PC-3 (cell line): ENCODE data around the gene GORAB. TPM values are rescaled to one million over a fixed set of nuclear protein-coding genes. Genes with fewer than 3 reads are reported as not detected.

Experiments
- ATAC-seq: fragments of 200-7000 bp; cut with Tn5 transposase; 2 replicates; pipeline ENCODE4 v1.9.1; 2020; ENCODE audit warnings: mild to moderate bottlenecking, moderate library complexity
- BruUV-seq: library from RNA; stranded (reverse); fragments of 400-500 nt; replicated peaks from 2 replicates; lab custom pipeline; 2021; lab: Mats Ljungman, UMichigan
- CTCF ChIA-PET: fragments of 300-600 bp; sonication (Branson Sonifier 250); formaldehyde crosslinking; loops from one replicate; lab custom pipeline; 2022; ENCODE audit warnings: antibody characterized with exemption; lab: Charles Lee
- POLR2A ChIA-PET: fragments of 300-600 bp; sonication (Branson Sonifier 250); formaldehyde crosslinking; loops from one replicate; lab custom pipeline; 2022; ENCODE audit warnings: antibody characterized with exemption; ENCODE audit not compliant: unreplicated experiment; lab: Charles Lee
- DNase-seq: peaks from one replicate; pipeline ENCODE4 v3.0.0-alpha.2; 2015
- H2AFZ ChIP-seq: fragments of 300-600 bp; sonication (generic); 2 replicates; pipeline ENCODE4 v1.6.0; 2016; ENCODE audit warnings: antibody characterized with exemption, low read length
- H3F3A ChIP-seq: fragments of 300-600 bp; sonication (generic); one replicate; pipeline ENCODE4 v1.6.0; 2017; ENCODE audit warnings: antibody characterized with exemption, low read length, control low read depth, mild to moderate bottlenecking; ENCODE audit not compliant: unreplicated experiment
- H3K27ac ChIP-seq: fragments of 300-600 bp; sonication (generic); 2 replicates; pipeline ENCODE4 v1.5.1; 2016; ENCODE audit warnings: mild to moderate bottlenecking, low read length
- H3K27me3 ChIP-seq: fragments of 300-600 bp; sonication (generic); 2 replicates; pipeline ENCODE4 v1.6.1; 2016; ENCODE audit warnings: low read length, mixed read lengths
- H3K36me3 ChIP-seq: fragments of 300-600 bp; sonication (generic); 2 replicates; pipeline ENCODE4 v1.6.1; 2016; ENCODE audit warnings: low read depth, mixed run types, low read length, mixed read lengths
- H3K4me1 ChIP-seq: fragments of 300-600 bp; sonication (generic); 2 replicates; pipeline ENCODE4 v1.5.1; 2016; ENCODE audit warnings: low read length; ENCODE audit not compliant: insufficient read depth
- H3K4me2 ChIP-seq: fragments of 300-600 bp; sonication (generic); 2 replicates; pipeline ENCODE4 v1.6.0; 2016; ENCODE audit warnings: low read length
- H3K4me3 ChIP-seq: fragments of 300-600 bp; sonication (generic); 2 replicates; pipeline ENCODE4 v1.5.1; 2016; ENCODE audit warnings: mild to moderate bottlenecking, low read length, mixed read lengths
- H3K79me2 ChIP-seq: fragments of 300-600 bp; sonication (generic); 2 replicates; pipeline ENCODE4 v1.6.1; 2017; ENCODE audit warnings: low read length, mixed read lengths
- H3K9ac ChIP-seq: fragments of 300-600 bp; sonication (generic); 2 replicates; pipeline ENCODE4 v1.6.0; 2016; ENCODE audit warnings: mild to moderate bottlenecking, low read length
- H3K9me2 ChIP-seq: fragments of 300-600 bp; sonication (generic); replicated peaks from 2 replicates; pipeline ENCODE4 v1.6.1; 2016; ENCODE audit warnings: mixed run types, low read length, mixed read lengths
- H3K9me3 ChIP-seq: fragments of 300-600 bp; sonication (generic); 2 replicates; pipeline ENCODE4 v1.6.1; 2016; ENCODE audit warnings: low read length, mixed read lengths
- H4K20me1 ChIP-seq: fragments of 300-600 bp; sonication (generic); 2 replicates; pipeline ENCODE4 v1.6.1; 2016; ENCODE audit warnings: low read length, mixed read lengths
- CTCF ChIP-seq: fragments of 300-600 bp; sonication (generic); conservative IDR thresholded peaks from 2 replicates; pipeline ENCODE4 v1.5.1; 2017; ENCODE audit warnings: antibody characterized with exemption, low read depth, mild to moderate bottlenecking, low read length
- EZH2 ChIP-seq: fragments of 300-600 bp; sonication (generic); IDR thresholded peaks from one replicate; pipeline ENCODE4 v1.6.1; 2017; ENCODE audit warnings: antibody characterized with exemption, mild to moderate bottlenecking, low read length; ENCODE audit not compliant: unreplicated experiment
- EZH2phosphoT487 ChIP-seq: fragments of 300-600 bp; sonication (generic); IDR thresholded peaks from 2 replicates; pipeline ENCODE4 v1.6.1; 2018; ENCODE audit warnings: mild to moderate bottlenecking, antibody characterized with exemption, low read length, borderline replicate concordance
- intact Hi-C: fragments of 100-400 bp; cut with micrococcal nuclease; formaldehyde crosslinking; loops from 2 replicates; pipeline ENCODE4 v1.9.0; 2023
- total RNA-seq: library from RNA; depleted of rRNA; stranded (reverse); fragments of >200 nt; gene quantifications from 2 replicates; pipeline ENCODE4 v1.2.3, GENCODE V29; 2014

GORAB gene
- total RNA-seq, 1 experiment from 2014 or later = 23.2 TPM

- intact Hi-C loops = no loop called here
- no peaks in the 10 kb centered on the region for H3K79me2 ChIP-seq
- CTCF ChIA-PET = no interaction called here
- no peak overlapping the region for H3K27ac ChIP-seq
- DNase-seq = no peak
- H3K4me1 ChIP-seq = peaks cover 14% of the 10 kb centered on the region
- no peaks in the 10 kb centered on the region for H3F3A ChIP-seq
- no peak overlapping the region for H2AFZ ChIP-seq
- no TSS peak for BruUV-seq
- no peaks in the 10 kb centered on the region for H3K9me3 ChIP-seq
- TF ChIP-seq EZH2 (no peak), CTCF (no peak), EZH2phosphoT487 (no peak)
- H3K36me3 ChIP-seq = peaks cover 79% of the 10 kb centered on the region
- no peak overlapping the region for H3K4me2 ChIP-seq
- no peak for ATAC-seq
- H3K4me3 ChIP-seq = no peak overlapping the region
- no peaks in the 10 kb centered on the region for H3K27me3 ChIP-seq
- no peaks in the 10 kb centered on the region for H4K20me1 ChIP-seq
- POLR2A ChIA-PET = no interaction called here
- H3K9me2 ChIP-seq = no peaks in the 10 kb centered on the region
- H3K9ac ChIP-seq = no peak overlapping the region
These were observed 15.3 kb downstream of the GORAB start for GRCh38 chr1:170547255-170547654.

- DNase-seq = no peak
- Histone ChIP-seq H3K9me3 (no peaks in the 10 kb centered on the region), H4K20me1 (no peaks in the 10 kb centered on the region), H2AFZ (no peak overlapping the region), H3K27me3 (no peaks in the 10 kb centered on the region), H3K4me2 (no peak overlapping the region), H3F3A (no peaks in the 10 kb centered on the region), H3K36me3 (peaks cover 75% of the 10 kb centered on the region), H3K9ac (no peak overlapping the region), H3K79me2 (no peaks in the 10 kb centered on the region), H3K9me2 (no peaks in the 10 kb centered on the region), H3K4me1 (peaks cover 14% of the 10 kb centered on the region), H3K4me3 (no peak overlapping the region), H3K27ac (no peak overlapping the region)
- ChIA-PET POLR2A (no interaction called here), CTCF (no interaction called here)
- ATAC-seq = no peak
- intact Hi-C loops = no loop called here
- TF ChIP-seq CTCF (no peak), EZH2phosphoT487 (no peak), EZH2 (no peak)
- BruUV-seq = no TSS peak
These were observed 16.5 kb downstream of the GORAB start for GRCh38 chr1:170548497-170548896.

GRCh38 chr1:170555370-170555769 is 23.4 kb downstream of the GORAB start:
- Histone ChIP-seq H3K9ac (no peak overlapping the region), H3K4me2 (no peak overlapping the region), H3K27ac (no peak overlapping the region), H3K4me3 (no peak overlapping the region), H3K4me1 (no peaks in the 10 kb centered on the region), H3K79me2 (no peaks in the 10 kb centered on the region), H3K27me3 (no peaks in the 10 kb centered on the region), H3K9me2 (no peaks in the 10 kb centered on the region), H2AFZ (no peak overlapping the region), H3F3A (no peaks in the 10 kb centered on the region), H3K9me3 (peaks cover 4% of the 10 kb centered on the region; the same call in 1 of the 2 replicates), H3K36me3 (peaks cover 26% of the 10 kb centered on the region), H4K20me1 (no peaks in the 10 kb centered on the region)
- ChIA-PET POLR2A (interaction anchor here (0.6 kb wide), 1 partner anchor 887 kb away, joined by 3 read pairs; no protein-coding TSS in a partner anchor), CTCF (no interaction called here)
- intact Hi-C loops = no loop called here
- ATAC-seq (no peak), DNase-seq (no peak)
- TF ChIP-seq EZH2phosphoT487 = no peak
- no peak for TF ChIP-seq EZH2
- no peak for TF ChIP-seq CTCF
- BruUV-seq = no TSS peak
